ENCODE measurements around the gene GIMAP4.
"Not testable (repeated sequence)": the region's sequence is repeated elsewhere in the genome, so short reads cannot be mapped to it uniquely, and the experiment has no call there.

GIMAP4 gene

DNA sequence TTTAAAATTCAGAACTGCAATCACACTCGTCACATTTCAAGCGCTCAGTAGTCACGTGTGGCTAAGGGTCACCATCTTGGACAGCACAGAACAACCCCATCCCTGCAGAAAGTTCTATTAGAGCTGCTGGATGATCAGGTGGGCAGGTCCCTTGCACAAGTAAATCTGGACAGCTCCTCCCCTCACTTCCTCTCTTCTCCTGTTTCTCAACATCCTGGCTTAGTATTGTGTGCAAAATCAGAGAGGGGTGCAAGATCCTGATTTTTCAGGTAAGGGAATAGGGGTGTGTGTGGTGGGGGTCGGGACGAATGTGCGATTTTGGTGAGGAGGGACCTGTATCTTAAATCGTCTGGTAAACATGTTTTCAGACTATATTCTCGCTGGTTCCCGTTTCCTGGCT is at the start of gene GIMAP4:
TSS of gene GIMAP4 (plus strand) at position 222 of the 400 bp plus-strand sequence. CDS start 2,512 bp downstream, outside the sequence.
- TF ChIP-seq, protein P1, sequence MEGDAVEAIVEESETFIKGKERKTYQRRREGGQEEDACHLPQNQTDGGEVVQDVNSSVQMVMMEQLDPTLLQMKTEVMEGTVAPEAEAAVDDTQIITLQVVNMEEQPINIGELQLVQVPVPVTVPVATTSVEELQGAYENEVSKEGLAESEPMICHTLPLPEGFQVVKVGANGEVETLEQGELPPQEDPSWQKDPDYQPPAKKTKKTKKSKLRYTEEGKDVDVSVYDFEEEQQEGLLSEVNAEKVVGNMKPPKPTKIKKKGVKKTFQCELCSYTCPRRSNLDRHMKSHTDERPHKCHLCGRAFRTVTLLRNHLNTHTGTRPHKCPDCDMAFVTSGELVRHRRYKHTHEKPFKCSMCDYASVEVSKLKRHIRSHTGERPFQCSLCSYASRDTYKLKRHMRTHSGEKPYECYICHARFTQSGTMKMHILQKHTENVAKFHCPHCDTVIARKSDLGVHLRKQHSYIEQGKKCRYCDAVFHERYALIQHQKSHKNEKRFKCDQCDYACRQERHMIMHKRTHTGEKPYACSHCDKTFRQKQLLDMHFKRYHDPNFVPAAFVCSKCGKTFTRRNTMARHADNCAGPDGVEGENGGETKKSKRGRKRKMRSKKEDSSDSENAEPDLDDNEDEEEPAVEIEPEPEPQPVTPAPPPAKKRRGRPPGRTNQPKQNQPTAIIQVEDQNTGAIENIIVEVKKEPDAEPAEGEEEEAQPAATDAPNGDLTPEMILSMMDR (IDR thresholded peaks at IDR 0.05) = no peak
- Histone ChIP-seq H3K27me3 (no peaks in the 10 kb centered on the region), H3K36me3 (peaks cover 19% of the 10 kb centered on the region), H3K9me3 (no peaks in the 10 kb centered on the region), H3K4me3 (ENCODE audit: low read depth in 1 of 2, low read length in 1 of 2) (peak within 1 kb of the TSS; percentile 68 to 74), H3K27ac (peak within 1 kb of the TSS; percentile 86), H3K4me1 (ENCODE audit: control insufficient read depth in 1 of 2, insufficient read depth in 1 of 2, low read depth in 1 of 2, low read length in 1 of 2) (peaks cover 51 to 52% of the 10 kb centered on the region in 2 experiments)

DNA sequence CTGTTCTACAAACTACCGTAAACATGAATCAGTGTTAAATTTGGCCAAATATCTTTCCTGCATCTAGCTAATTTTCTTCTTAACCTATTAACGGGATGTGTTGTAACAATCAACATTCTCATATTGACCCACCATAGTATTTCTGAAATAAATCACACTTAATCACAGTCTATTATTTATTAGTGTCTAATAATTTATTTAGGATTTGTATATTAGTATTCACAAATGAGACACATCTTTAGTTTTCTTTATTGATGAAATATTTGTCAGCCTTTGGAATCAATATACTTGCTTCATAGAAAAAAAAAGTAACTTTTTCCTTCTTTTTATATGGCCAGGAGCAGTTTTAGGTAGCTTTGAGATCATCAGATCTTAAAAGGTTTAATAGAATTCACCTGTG is 47.9 kb upstream of the GIMAP4 start:
- Histone ChIP-seq H3K27ac (no peak overlapping the region), H3K36me3 (no peaks in the 10 kb centered on the region), H3K27me3 (peaks cover 17% of the 10 kb centered on the region), H3K4me1 (ENCODE audit: control insufficient read depth in 1 of 2, insufficient read depth in 1 of 2, low read depth in 1 of 2, low read length in 1 of 2) (no peaks in the 10 kb centered on the region), H3K9me3 (no peaks in the 10 kb centered on the region), H3K4me3 (ENCODE audit: low read depth in 1 of 2, low read length in 1 of 2) (no peak overlapping the region)
- TF ChIP-seq, protein P1 (IDR thresholded peaks at IDR 0.05) = no peak

DNA sequence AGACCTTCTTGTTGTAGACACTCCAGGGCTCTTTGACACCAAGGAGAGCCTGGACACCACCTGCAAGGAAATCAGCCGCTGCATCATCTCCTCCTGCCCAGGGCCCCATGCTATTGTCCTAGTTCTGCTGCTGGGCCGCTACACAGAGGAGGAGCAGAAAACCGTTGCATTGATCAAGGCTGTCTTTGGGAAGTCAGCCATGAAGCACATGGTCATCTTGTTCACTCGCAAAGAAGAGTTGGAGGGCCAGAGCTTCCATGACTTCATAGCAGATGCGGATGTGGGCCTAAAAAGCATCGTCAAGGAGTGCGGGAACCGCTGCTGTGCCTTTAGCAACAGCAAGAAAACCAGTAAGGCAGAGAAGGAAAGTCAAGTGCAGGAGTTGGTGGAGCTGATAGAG is 47.0 kb upstream of the GIMAP4 start:
- TF ChIP-seq, protein P1 (IDR thresholded peaks at IDR 0.05) = no peak
- H3K36me3 ChIP-seq = no peaks in the 10 kb centered on the region
- H3K4me1 ChIP-seq (ENCODE audit: control insufficient read depth in 1 of 2, insufficient read depth in 1 of 2, low read depth in 1 of 2, low read length in 1 of 2) = no peaks in the 10 kb centered on the region
- no peak overlapping the region for H3K27ac ChIP-seq
- H3K4me3 ChIP-seq (ENCODE audit: low read depth in 1 of 2, low read length in 1 of 2) = no peak overlapping the region
- peaks cover 12% of the 10 kb centered on the region for H3K27me3 ChIP-seq
- no peaks in the 10 kb centered on the region for H3K9me3 ChIP-seq

DNA sequence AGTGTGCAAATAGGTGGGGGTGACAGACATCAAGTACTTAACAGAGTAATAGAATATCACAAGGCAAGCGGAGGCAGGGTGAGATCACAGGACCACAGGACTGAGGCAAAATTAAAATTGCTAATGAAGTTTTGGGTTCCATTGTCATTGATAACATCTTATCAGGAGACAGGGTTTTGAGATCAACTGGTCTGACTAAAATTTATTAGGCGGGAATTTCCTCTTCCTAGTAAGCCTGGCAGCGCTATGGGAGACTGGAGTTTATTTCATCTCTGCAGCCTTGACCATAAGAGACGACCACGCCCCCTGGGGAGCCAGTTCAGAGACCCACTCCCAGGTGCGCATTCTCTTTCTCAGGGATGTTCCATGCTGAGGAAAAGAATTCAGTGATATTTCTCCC is 44.3 kb upstream of the GIMAP4 start:
- H3K27me3 ChIP-seq, H3K27ac ChIP-seq: not testable (repeated sequence)

DNA sequence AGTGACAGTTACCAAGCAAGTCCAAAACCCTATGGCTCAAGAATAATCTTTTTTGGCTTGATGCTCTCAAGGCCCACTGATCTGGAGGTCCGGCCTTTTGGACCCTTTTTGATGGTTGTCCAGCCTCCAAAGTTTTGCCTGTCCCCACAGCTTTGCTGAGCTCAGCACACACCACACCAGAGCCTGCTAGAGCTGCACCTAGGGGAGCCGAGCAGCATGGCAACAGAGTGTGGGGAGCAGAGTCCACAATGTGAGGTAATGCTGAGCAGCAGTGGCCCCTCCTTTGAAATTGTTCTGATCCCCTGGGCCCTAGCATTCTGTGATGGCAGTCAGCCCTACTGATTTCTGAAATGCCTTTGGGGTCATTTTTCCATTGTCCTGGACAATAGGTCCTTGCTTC is 43.2 kb upstream of the GIMAP4 start:
- Histone ChIP-seq H3K4me3 (ENCODE audit: low read depth in 1 of 2, low read length in 1 of 2) (no peak overlapping the region), H3K4me1 (ENCODE audit: control insufficient read depth in 1 of 2, insufficient read depth in 1 of 2, low read depth in 1 of 2, low read length in 1 of 2) (no peaks in the 10 kb centered on the region), H3K9me3 (no peaks in the 10 kb centered on the region), H3K36me3 (no peaks in the 10 kb centered on the region), H3K27me3 (no peaks in the 10 kb centered on the region), H3K27ac (no peak overlapping the region)
- TF ChIP-seq, protein P1 (IDR thresholded peaks at IDR 0.05) = no peak

More for the DNA sequence above, 44.3 kb upstream of the GIMAP4 start:
- not testable (repeated sequence) for H3K9me3 ChIP-seq; H3K4me3 ChIP-seq (ENCODE audit: low read depth in 1 of 2, low read length in 1 of 2); H3K4me1 ChIP-seq (ENCODE audit: control insufficient read depth in 1 of 2, insufficient read depth in 1 of 2, low read depth in 1 of 2, low read length in 1 of 2); H3K36me3 ChIP-seq

DNA sequence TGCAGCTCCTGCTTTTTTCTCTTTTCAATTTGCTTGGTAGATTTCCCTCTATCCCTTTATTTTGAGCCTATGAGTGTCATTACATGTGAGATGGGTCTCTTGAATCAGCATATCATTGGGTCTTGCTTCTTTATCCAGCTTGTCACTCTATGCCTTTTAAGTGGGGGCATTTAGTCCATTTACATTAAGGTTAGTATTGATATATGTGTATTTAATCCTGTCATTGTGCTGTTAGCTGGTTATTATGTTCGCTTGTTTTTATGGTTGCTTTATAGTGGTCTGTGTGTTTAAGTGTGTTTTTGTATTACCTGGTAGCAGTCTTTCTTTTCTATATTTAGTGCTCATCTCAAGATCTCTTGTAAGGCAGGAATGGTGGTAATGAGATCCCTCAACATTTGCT is 35.5 kb upstream of the GIMAP4 start:
- no peaks in the 10 kb centered on the region for H3K4me1 ChIP-seq (ENCODE audit: control insufficient read depth in 1 of 2, insufficient read depth in 1 of 2, low read depth in 1 of 2, low read length in 1 of 2)
- TF ChIP-seq, protein P1 (IDR thresholded peaks at IDR 0.05) = no peak
- H3K27ac ChIP-seq = no peak overlapping the region

More for the DNA sequence above, 35.5 kb upstream of the GIMAP4 start:
- no peaks in the 10 kb centered on the region for H3K9me3 ChIP-seq
- no peak overlapping the region for H3K4me3 ChIP-seq (ENCODE audit: low read depth in 1 of 2, low read length in 1 of 2)
- no peaks in the 10 kb centered on the region for H3K36me3 ChIP-seq
- no peaks in the 10 kb centered on the region for H3K27me3 ChIP-seq
